ENCODE results near the gene ETF1.

ETF1 gene

GRCh38 chr5:138467711-138468132, 75.3 kb downstream of the ETF1 start:
- Histone ChIP-seq H3K27me3 (ENCODE audit: insufficient read depth, low read length, poor library complexity, severe bottlenecking) (peaks cover 29% of the 10 kb centered on the region), H3K9me3 (ENCODE audit: insufficient read depth, low read depth, low read length) (no peaks in the 10 kb centered on the region), H3K79me2 (ENCODE audit: insufficient read depth, low read length) (no peaks in the 10 kb centered on the region), H3K9ac (ENCODE audit: low read depth, low read length, poor library complexity, severe bottlenecking) (no peak overlapping the region), H3K9me2 (replicated peaks; ENCODE audit: low read depth, low read length) (no peaks in the 10 kb centered on the region), H2AFZ (ENCODE audit: low read length) (no peak overlapping the region), H3K4me3 (ENCODE audit: low read length, poor library complexity, severe bottlenecking) (no peak overlapping the region), H3K4me1 (ENCODE audit: insufficient read depth, low read length, poor library complexity, severe bottlenecking) (peaks cover 6% of the 10 kb centered on the region), H3F3A (ENCODE audit: low read depth) (no peaks in the 10 kb centered on the region), H3K4me2 (ENCODE audit: low read depth, low read length, poor library complexity, severe bottlenecking) (no peak overlapping the region), H3K36me3 (ENCODE audit: insufficient read depth, low read length) (no peaks in the 10 kb centered on the region), H4K20me1 (ENCODE audit: insufficient read depth, low read length, poor library complexity, severe bottlenecking) (peaks cover 4% of the 10 kb centered on the region)
- TF ChIP-seq CTCF (conservative IDR thresholded peaks at IDR 0.05; ENCODE audit: low read length): no peak
- no peak for TF ChIP-seq EZH2phosphoT487 (IDR thresholded peaks at IDR 0.05; ENCODE audit: borderline replicate concordance)

DNA sequence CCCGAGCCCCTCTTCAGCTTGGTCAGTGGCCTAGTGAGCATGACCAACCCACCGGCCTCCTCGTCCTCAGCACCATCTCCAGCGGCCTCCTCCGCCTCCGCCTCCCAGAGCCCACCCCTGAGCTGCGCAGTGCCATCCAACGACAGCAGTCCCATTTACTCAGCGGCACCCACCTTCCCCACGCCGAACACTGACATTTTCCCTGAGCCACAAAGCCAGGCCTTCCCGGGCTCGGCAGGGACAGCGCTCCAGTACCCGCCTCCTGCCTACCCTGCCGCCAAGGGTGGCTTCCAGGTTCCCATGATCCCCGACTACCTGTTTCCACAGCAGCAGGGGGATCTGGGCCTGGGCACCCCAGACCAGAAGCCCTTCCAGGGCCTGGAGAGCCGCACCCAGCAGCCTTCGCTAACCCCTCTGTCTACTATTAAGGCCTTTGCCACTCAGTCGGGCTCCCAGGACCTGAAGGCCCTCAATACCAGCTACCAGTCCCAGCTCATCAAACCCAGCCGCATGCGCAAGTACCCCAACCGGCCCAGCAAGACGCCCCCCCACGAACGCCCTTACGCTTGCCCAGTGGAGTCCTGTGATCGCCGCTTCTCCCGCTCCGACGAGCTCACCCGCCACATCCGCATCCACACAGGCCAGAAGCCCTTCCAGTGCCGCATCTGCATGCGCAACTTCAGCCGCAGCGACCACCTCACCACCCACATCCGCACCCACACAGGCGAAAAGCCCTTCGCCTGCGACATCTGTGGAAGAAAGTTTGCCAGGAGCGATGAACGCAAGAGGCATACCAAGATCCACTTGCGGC, 75.9 kb downstream of the ETF1 start:
- Histone ChIP-seq H3K9me2 (replicated peaks; ENCODE audit: low read depth, low read length) (no peaks in the 10 kb centered on the region), H3K4me2 (ENCODE audit: low read depth, low read length, poor library complexity, severe bottlenecking) (no peak overlapping the region), H3K36me3 (ENCODE audit: insufficient read depth, low read length) (no peaks in the 10 kb centered on the region), H4K20me1 (ENCODE audit: insufficient read depth, low read length, poor library complexity, severe bottlenecking) (peaks cover 4% of the 10 kb centered on the region), H3K27me3 (ENCODE audit: insufficient read depth, low read length, poor library complexity, severe bottlenecking) (peaks cover 29% of the 10 kb centered on the region), H2AFZ (ENCODE audit: low read length) (no peak overlapping the region), H3K9me3 (ENCODE audit: insufficient read depth, low read depth, low read length) (no peaks in the 10 kb centered on the region), H3K4me1 (ENCODE audit: insufficient read depth, low read length, poor library complexity, severe bottlenecking) (peaks cover 6% of the 10 kb centered on the region), H3F3A (ENCODE audit: low read depth) (no peaks in the 10 kb centered on the region), H3K9ac (ENCODE audit: low read depth, low read length, poor library complexity, severe bottlenecking) (no peak overlapping the region), H3K79me2 (ENCODE audit: insufficient read depth, low read length) (no peaks in the 10 kb centered on the region), H3K4me3 (ENCODE audit: low read length, poor library complexity, severe bottlenecking) (no peak overlapping the region)
- no peak for TF ChIP-seq EZH2phosphoT487 (IDR thresholded peaks at IDR 0.05; ENCODE audit: borderline replicate concordance)
- no peak for TF ChIP-seq CTCF (conservative IDR thresholded peaks at IDR 0.05; ENCODE audit: low read length)

DNA sequence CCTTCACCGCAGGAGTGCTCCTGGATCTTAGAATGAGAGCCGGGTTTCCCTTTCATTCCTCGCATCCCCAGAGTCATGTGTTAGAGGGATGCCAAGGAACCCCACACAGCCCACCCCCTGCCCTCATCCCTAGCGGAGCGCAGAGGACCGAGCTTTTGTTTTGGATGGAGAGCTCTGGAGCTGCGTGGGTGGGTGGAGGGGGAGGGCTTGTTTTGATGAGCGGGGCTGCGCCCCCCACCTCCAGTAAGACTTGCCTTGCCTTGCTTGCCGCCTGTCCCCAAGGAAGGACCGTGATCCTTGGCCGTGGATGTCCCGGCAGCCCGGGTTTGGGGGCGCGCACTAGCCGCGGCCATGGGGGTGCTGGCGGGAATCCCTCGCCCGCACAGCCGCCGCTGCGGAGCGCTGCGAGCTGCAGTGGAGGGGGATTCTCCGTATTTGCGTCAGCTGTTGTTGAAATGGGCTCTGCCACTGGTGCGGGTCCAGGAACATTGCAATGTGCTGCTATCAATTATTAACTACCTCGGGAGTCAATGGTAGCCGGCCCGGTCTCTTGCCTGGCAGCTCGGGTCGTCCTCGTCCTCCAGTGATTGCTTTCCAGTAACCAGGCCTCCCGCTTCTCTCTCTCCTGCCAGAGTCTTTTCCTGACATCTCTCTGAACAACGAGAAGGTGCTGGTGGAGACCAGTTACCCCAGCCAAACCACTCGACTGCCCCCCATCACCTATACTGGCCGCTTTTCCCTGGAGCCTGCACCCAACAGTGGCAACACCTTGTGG, 76.7 kb downstream of the ETF1 start:
- H3K9me2 ChIP-seq (replicated peaks; ENCODE audit: low read depth, low read length): no peaks in the 10 kb centered on the region
- no peaks in the 10 kb centered on the region for H3K9me3 ChIP-seq (ENCODE audit: insufficient read depth, low read depth, low read length)
- peak overlapping the region; percentile 95 for H3K4me2 ChIP-seq (ENCODE audit: low read depth, low read length, poor library complexity, severe bottlenecking)
- no peaks in the 10 kb centered on the region for H3K79me2 ChIP-seq (ENCODE audit: insufficient read depth, low read length)
- H2AFZ ChIP-seq (ENCODE audit: low read length): no peak overlapping the region
- peaks cover 6% of the 10 kb centered on the region for H3K4me1 ChIP-seq (ENCODE audit: insufficient read depth, low read length, poor library complexity, severe bottlenecking)
- no peak overlapping the region for H3K4me3 ChIP-seq (ENCODE audit: low read length, poor library complexity, severe bottlenecking)
- H3F3A ChIP-seq (ENCODE audit: low read depth): no peaks in the 10 kb centered on the region
- H3K9ac ChIP-seq (ENCODE audit: low read depth, low read length, poor library complexity, severe bottlenecking): no peak overlapping the region
- TF ChIP-seq CTCF (conservative IDR thresholded peaks at IDR 0.05; ENCODE audit: low read length): no peak
- no peak for TF ChIP-seq EZH2phosphoT487 (IDR thresholded peaks at IDR 0.05; ENCODE audit: borderline replicate concordance)
- no peaks in the 10 kb centered on the region for H3K36me3 ChIP-seq (ENCODE audit: insufficient read depth, low read length)
- peaks cover 29% of the 10 kb centered on the region for H3K27me3 ChIP-seq (ENCODE audit: insufficient read depth, low read length, poor library complexity, severe bottlenecking)
- H4K20me1 ChIP-seq (ENCODE audit: insufficient read depth, low read length, poor library complexity, severe bottlenecking): peaks cover 4% of the 10 kb centered on the region
